Progenitor cell of endocrine pancreas (in vitro differentiated cells): ENCODE results near the gene CTSC. TPM values are rescaled to one million over a fixed set of nuclear protein-coding genes. Genes with fewer than 3 reads are reported as not detected.

Experiments used
- DNase-seq: peaks from one replicate; pipeline ENCODE4 v3.0.0; 2021; ENCODE audit warnings: low spot score; ENCODE audit not compliant: unreplicated experiment
- H3K27ac Mint-ChIP-seq: 2 replicates; pipeline ENCODE4 v1.8.0; 2021; ENCODE audit warnings: mild to moderate bottlenecking, moderate library complexity, mixed read lengths
- H3K27me3 Mint-ChIP-seq: 2 replicates; pipeline ENCODE4 v1.8.0; 2021; ENCODE audit warnings: mixed read lengths
- H3K36me3 Mint-ChIP-seq: 2 replicates; pipeline ENCODE4 v1.8.0; 2022; ENCODE audit warnings: mixed read lengths; ENCODE audit not compliant: insufficient read depth
- H3K4me1 Mint-ChIP-seq: 2 replicates; pipeline ENCODE4 v1.8.0; 2021; ENCODE audit warnings: low read depth, mixed read lengths
- H3K4me3 Mint-ChIP-seq: 2 replicates; pipeline ENCODE4 v1.8.0; 2021; ENCODE audit warnings: low read depth, mild to moderate bottlenecking, moderate library complexity, mixed read lengths
- H3K9me3 Mint-ChIP-seq: 2 replicates; pipeline ENCODE4 v1.8.0; 2021; ENCODE audit warnings: low read depth, mixed read lengths
- total RNA-seq: library from RNA; stranded (reverse); gene quantifications from 2 replicates; pipeline ENCODE4 v1.2.1, GENCODE V29; 2021
- TF ChIP-seq, protein P1 (sequence below): fragments of 200-600 bp; sonication (generic); IDR thresholded peaks from one replicate; pipeline ENCODE4 v1.5.0; 2021; ENCODE audit warnings: antibody characterized with exemption, mild to moderate bottlenecking; ENCODE audit not compliant: unreplicated experiment

The CTSC gene
- total RNA-seq, 1 donor from 2014 or later, result 55.0 TPM

DNA sequence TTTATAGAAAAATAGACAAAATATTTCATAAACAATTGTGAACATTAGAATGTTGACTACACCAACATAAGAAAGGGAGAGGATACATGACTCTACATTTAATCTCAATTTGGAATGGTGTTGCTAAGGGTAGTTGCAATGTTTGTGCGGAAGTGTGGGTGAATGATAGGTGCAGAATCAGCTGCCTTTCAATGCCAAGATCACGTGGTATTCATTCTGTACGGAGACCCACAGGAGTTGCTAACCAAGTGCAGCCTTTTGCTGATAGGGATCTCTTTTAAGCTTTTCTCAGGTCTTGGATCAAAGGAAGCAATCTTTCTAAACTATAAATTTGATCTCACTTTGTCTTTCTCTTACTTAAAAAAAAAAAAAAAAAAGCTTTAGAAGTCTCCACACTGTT is 29.8 kb upstream of the CTSC start:
- no peak for DNase-seq
- H3K36me3 Mint-ChIP-seq, result no peaks in the 10 kb centered on the region
- no peaks in the 10 kb centered on the region for H3K9me3 Mint-ChIP-seq
- no peak overlapping the region for H3K4me3 Mint-ChIP-seq
- no peak overlapping the region for H3K27ac Mint-ChIP-seq
- TF ChIP-seq, protein P1, sequence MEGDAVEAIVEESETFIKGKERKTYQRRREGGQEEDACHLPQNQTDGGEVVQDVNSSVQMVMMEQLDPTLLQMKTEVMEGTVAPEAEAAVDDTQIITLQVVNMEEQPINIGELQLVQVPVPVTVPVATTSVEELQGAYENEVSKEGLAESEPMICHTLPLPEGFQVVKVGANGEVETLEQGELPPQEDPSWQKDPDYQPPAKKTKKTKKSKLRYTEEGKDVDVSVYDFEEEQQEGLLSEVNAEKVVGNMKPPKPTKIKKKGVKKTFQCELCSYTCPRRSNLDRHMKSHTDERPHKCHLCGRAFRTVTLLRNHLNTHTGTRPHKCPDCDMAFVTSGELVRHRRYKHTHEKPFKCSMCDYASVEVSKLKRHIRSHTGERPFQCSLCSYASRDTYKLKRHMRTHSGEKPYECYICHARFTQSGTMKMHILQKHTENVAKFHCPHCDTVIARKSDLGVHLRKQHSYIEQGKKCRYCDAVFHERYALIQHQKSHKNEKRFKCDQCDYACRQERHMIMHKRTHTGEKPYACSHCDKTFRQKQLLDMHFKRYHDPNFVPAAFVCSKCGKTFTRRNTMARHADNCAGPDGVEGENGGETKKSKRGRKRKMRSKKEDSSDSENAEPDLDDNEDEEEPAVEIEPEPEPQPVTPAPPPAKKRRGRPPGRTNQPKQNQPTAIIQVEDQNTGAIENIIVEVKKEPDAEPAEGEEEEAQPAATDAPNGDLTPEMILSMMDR, result no peak
- peaks cover 3% of the 10 kb centered on the region for H3K27me3 Mint-ChIP-seq
- H3K4me1 Mint-ChIP-seq, result peaks cover 2% of the 10 kb centered on the region

DNA sequence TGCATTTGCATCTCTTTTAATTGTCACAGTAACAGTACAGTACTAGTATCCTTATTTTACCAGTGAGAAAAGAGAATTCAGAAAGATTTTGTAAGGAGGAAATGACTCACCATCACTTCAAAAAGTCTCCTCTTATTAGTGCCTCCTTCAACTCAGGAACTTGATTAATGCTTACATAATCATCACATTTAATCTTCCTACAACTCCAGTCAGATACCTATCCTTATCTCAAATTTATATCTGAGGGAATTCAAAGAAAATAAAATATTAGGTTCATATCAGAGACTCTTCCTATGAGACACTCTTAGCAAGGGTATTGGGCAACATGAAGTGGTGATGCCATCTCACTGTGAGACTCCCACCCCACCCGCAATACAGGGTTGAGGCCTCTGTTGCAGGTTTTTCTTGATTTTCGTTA is 26.1 kb upstream of the CTSC start:
- Mint-ChIP-seq H3K4me1 (peaks cover 2% of the 10 kb centered on the region), H3K27ac (no peak overlapping the region), H3K36me3 (no peaks in the 10 kb centered on the region), H3K27me3 (peaks cover 3% of the 10 kb centered on the region), H3K9me3 (no peaks in the 10 kb centered on the region), H3K4me3 (no peak overlapping the region)
- no peak for DNase-seq
- TF ChIP-seq, protein P1, result no peak

DNA sequence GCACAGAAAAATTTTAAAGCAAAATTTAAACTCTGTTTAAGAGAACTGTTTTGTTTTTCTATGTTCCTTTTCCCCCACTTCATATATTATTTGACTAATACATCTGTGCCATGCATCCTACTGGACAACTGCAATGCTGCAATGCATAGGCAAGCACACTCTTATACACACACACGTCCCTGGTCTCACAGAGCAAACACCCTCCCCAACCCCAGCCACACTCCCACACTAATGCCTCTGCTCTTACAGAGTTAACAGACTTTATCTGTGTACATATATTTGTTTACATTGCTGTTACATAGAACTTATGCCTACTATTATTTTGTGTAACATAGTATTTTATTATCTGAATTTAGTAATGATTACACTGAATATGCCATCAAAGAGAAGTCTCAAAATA is 25.5 kb upstream of the CTSC start:
- H3K4me1 Mint-ChIP-seq, result peaks cover 2% of the 10 kb centered on the region
- H3K4me3 Mint-ChIP-seq, result no peak overlapping the region
- TF ChIP-seq, protein P1, result peak; percentile 7
- no peaks in the 10 kb centered on the region for H3K36me3 Mint-ChIP-seq
- no peak for DNase-seq
- H3K9me3 Mint-ChIP-seq, result no peaks in the 10 kb centered on the region
- H3K27ac Mint-ChIP-seq, result no peak overlapping the region
- H3K27me3 Mint-ChIP-seq, result peaks cover 3% of the 10 kb centered on the region

DNA sequence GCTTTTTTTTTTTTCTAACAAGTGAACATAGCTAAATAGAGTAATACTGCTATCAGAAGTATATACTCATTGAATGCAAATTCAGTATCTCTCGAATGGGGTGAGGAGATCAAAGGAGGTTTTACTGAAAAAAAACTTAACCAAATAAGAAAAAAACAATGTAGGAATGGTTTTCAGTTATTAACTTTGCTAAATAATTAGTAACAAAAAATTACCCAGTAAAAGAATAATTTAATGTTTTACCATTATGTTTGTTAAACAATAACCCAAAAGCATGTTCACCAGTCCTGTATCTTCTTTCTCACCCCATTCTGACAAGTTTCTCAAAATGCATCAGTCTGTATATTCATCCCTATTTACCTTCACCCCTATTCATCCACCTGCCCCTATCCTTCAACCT is 22.6 kb upstream of the CTSC start:
- Mint-ChIP-seq H3K4me3 (no peak overlapping the region), H3K36me3 (no peaks in the 10 kb centered on the region), H3K27me3 (peaks cover 3% of the 10 kb centered on the region), H3K9me3 (no peaks in the 10 kb centered on the region), H3K27ac (no peak overlapping the region), H3K4me1 (peaks cover 2% of the 10 kb centered on the region)
- TF ChIP-seq, protein P1, result no peak
- no peak for DNase-seq

DNA sequence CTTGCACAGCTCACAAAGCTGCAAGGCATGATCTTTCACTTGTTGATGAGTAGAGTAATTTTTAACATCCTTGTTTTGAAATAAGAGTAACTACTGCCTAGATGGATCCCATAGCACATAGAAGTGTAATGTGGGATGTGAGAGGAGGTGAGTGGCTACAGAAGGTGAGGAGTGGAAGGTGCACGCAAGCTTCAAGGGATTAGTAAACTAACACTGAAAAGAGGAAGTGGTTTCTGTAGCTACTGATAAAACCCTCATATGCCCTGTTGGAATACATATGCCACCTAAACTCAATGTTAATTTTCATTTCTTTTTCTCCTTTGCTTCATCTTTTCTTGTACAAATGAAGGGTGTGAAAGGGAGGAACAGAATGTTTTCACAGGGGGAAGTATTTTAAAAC is 22.0 kb upstream of the CTSC start:
- Mint-ChIP-seq H3K27ac (no peak overlapping the region), H3K4me3 (no peak overlapping the region), H3K9me3 (no peaks in the 10 kb centered on the region), H3K4me1 (peaks cover 2% of the 10 kb centered on the region), H3K27me3 (peaks cover 3% of the 10 kb centered on the region), H3K36me3 (no peaks in the 10 kb centered on the region)
- no peak for DNase-seq
- TF ChIP-seq, protein P1, result no peak
